Fibroblast of the aortic adventitia (primary cell): ENCODE measurements around the gene NTRK3. TPM values are rescaled to one million over a fixed set of nuclear protein-coding genes. Genes with fewer than 3 reads are reported as not detected.
A peak's percentile ranks its signal among the peaks of the same experiment; 100 is the strongest.

ENCODE experiments used
- DNase-seq: peaks from one replicate; pipeline ENCODE4 v3.0.0-alpha.2; 2010; ENCODE audit warnings: low read depth
- H3K4me3 ChIP-seq: 2 replicates; pipeline ENCODE4 v1.5.1; 2011; ENCODE audit warnings: low read depth, mild to moderate bottlenecking, control low read depth, low read length, moderate library complexity
- total RNA-seq: library from RNA; depleted of rRNA; stranded (reverse); fragments of >200 nt; gene quantifications from 2 replicates; pipeline ENCODE4 v1.2.3, GENCODE V29; 2012; ENCODE audit warnings: low replicate concordance
- TF ChIP-seq, protein P1 (sequence below): IDR thresholded peaks from 2 replicates; pipeline ENCODE4 v1.5.1; 2011; ENCODE audit warnings: mild to moderate bottlenecking, low read length, control low read depth, inconsistent platforms; ENCODE audit not compliant: insufficient read depth

NTRK3 gene
- total RNA-seq, 1 donor = 19.6 TPM

DNA sequence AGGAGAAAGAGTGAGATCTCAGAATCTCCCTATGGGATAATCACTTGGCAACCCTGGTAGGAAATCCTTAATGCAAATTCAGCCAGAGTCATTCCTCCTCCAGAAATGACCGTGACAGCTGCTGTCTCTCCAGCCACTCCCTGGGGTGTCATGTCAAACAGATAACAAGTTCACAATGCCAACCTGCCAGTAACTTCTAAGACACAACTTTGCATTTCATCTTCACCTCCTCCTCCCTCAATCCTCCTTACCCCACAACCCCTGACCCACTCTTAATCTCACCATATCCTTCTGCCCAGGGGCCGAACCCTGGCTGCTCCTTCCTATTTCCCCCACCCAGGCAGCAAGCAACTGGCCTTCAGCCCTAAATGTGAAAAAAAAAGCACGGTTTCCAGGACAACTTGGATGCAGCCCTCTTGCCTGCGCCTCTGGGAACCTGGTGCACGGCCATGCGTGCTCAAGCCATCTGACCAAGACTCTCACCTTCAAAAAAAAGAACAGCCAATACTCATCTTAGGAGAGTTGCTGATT, 166.0 kb downstream of the NTRK3 start:
- TF ChIP-seq, protein P1, sequence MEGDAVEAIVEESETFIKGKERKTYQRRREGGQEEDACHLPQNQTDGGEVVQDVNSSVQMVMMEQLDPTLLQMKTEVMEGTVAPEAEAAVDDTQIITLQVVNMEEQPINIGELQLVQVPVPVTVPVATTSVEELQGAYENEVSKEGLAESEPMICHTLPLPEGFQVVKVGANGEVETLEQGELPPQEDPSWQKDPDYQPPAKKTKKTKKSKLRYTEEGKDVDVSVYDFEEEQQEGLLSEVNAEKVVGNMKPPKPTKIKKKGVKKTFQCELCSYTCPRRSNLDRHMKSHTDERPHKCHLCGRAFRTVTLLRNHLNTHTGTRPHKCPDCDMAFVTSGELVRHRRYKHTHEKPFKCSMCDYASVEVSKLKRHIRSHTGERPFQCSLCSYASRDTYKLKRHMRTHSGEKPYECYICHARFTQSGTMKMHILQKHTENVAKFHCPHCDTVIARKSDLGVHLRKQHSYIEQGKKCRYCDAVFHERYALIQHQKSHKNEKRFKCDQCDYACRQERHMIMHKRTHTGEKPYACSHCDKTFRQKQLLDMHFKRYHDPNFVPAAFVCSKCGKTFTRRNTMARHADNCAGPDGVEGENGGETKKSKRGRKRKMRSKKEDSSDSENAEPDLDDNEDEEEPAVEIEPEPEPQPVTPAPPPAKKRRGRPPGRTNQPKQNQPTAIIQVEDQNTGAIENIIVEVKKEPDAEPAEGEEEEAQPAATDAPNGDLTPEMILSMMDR = no peak
- peak; percentile 44 for DNase-seq

DNA sequence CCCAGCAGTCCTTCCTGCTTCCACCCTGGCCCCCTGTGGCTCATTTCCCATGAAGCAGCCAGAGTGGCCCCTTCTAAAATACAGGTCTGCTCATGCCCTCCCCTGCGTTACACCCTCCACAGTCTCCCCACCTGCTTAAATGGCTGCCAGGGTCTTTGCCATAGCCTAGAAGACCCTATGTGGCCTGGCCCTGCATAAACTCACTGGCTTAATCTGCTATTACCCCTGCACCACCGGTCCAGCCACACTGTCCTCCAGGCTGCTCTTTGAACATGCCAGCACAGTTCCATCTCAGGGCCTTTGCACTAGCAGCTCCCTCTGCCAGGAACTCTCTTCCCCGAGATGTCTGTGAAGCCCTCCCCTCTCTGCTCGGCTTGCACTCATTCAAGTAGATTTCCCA, 166.8 kb downstream of the NTRK3 start:
- DNase-seq = no peak
- no peak overlapping the region for H3K4me3 ChIP-seq
- TF ChIP-seq, protein P1 = no peak

More for the DNA sequence above, 166.0 kb downstream of the NTRK3 start:
- H3K4me3 ChIP-seq = no peak overlapping the region

DNA sequence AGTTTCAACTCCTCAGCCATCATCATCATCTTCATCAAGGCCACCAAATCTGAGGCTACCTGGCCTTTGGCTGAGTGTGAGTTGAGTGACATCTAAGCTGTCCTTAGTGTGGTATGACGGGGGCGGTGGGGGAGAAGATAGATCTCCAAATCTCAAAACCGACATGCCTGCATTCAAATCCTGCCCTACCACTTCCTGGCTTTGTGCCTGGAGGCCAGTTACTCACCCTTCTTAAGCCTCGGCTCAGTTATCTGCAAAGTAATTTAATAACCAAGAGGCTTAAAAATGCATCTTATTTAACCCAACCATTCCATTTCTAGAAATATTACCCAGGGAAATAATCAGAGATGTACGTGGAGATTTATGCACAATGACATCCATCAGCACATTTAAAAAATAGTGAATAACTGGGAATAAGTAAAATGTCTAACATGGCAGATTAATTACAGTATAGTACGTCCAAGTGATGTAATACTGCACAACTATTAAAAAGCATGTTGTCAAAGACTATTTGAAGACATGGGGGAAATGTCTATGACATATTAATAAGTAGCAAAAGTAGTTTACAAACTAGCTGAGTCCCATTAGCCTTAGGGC, 167.4 kb downstream of the NTRK3 start:
- TF ChIP-seq, protein P1 = no peak
- DNase-seq = peak; percentile 72
- H3K4me3 ChIP-seq = no peak overlapping the region

DNA sequence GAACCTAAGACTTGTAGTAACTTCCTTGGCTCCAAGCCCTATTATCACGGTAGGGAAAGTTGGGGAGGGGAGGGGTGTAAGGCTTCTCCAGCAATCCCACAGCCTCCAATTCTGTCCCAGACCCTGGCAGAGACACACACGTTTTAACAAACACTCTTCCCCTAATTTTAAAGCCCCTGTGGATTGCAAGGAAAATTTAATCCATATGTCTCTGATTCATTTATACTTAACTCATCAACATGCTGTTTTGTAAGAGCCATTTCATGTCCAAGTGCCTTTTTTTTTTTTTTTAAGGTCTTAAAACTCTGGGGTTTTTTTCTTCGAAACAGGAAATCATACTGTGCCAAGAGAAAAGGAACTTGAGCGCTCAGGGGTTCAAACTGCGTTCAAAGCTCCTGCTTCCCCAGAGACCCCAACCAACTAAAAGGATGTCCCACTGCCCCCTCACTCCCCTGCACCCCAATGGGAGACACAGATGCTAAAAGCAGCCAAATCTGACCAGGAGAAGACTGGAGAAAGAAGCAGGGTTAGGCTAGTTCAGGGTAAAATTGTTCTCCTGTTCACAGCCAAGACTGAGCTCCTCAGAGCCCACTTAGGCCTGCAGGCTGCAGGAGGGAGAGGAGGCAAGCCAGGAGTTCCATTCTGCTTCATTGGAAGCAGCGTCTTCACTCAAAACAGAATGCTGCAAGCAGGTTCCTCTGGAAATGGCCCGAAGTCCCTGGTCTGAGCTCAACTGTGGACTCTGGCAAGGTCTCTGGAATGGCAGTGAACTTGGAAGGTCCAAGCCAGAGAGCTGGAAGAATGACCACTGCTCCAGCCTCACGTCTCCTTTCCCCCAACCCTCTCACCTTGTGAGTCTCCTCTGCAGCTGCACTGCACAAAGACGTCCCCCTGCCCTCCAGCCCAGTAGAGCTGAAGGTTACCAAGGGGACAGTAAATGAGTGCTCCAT, 172.5 kb downstream of the NTRK3 start:
- peak; percentile 81 for DNase-seq
- H3K4me3 ChIP-seq = no peak overlapping the region
- TF ChIP-seq, protein P1 = no peak

DNA sequence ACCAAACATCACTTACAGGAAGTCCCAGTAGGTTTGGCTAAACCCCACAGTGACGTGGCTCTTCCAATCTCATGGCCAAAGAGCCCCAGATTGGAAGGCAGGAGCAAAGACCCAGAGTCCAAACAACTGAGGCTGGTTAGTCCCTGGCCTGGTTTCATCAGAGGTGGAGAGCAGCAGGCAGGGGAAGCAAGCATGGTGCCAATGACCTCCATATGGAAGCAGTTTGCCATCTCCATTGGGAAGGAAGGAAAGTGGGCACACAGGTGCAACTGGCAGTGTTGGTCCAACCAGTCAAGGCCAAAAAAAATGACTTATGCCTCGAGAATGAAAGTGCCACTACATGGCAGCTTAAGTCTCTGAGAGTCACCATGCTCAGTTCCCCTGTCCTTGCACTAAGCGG, 175.9 kb downstream of the NTRK3 start:
- TF ChIP-seq, protein P1 = no peak
- DNase-seq = no peak
- H3K4me3 ChIP-seq = no peak overlapping the region

DNA sequence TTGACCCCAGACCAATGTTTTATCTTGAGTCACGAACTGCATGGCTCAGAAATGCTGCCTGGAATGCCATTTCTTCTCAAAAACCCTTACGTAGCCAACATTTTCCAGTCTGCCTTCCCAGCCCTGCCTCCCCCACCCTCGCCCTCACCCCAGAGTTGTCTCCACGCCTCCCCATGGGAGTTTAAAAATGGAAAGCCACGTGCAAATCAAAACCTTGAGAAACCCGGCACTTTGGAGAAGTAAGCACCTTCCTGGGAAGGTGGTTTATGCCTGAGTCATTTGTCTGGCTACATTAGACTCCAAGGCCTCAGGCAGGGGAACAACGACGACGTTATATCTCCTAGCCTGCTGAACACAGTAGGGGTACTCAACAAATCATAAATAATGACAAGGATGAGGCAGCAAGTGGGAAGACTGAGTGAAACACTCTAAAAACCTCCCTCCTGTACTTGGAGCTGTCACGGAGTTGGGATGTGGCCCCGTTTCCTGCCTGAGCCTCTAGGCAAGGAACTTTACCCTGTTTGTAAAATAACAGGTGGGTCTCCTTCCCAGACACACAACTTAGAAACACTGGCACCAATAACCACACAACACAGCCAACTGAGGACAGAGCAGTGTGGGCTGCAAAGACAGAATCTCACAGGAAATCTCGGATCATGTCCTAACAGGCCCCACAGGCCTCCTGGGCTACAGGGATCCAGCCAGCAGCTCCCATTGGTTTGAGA, 179.1 kb downstream of the NTRK3 start:
- no peak overlapping the region for H3K4me3 ChIP-seq
- TF ChIP-seq, protein P1 = no peak
- peak; percentile 78 for DNase-seq
